ENCODE data around the gene AGO3.
"Not testable (repeated sequence)": the region's sequence is repeated elsewhere in the genome, so short reads cannot be mapped to it uniquely, and the experiment has no call there.

The AGO3 gene

DNA sequence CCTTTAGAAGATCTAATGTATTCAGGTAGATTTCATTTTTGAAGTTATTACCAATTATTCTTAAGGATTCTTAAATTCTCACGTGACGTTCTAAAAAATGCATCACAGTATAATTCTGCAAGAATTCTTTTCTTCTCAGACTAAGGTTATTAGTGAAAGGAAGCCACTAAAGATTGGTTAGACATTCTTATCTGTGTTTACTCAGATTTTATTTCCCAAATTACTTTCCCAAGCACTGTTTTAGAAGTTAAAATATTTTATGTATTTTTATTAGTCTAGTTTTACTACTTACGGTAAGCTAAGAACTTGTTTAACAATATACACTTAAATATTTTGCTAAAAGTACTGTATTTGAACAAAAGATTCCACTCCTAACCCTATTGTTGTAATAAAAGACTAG lies 28.4 kb downstream of the AGO3 start:
- Histone ChIP-seq H3K36me3 (ENCODE audit: control insufficient read depth, low read depth, low read length) (peaks cover 4% of the 10 kb centered on the region), H3K27ac (ENCODE audit: low read length) (no peak overlapping the region), H3K9me3 (ENCODE audit: control insufficient read depth, low read depth, low read length) (no peaks in the 10 kb centered on the region), H3K4me1 (ENCODE audit: control insufficient read depth, low read depth, low read length) (no peaks in the 10 kb centered on the region), H3K4me3 (ENCODE audit: low read length) (no peak overlapping the region), H3K9ac (ENCODE audit: low read length) (no peak overlapping the region), H3K27me3 (ENCODE audit: control insufficient read depth, insufficient read depth, low read length) (no peaks in the 10 kb centered on the region)

DNA sequence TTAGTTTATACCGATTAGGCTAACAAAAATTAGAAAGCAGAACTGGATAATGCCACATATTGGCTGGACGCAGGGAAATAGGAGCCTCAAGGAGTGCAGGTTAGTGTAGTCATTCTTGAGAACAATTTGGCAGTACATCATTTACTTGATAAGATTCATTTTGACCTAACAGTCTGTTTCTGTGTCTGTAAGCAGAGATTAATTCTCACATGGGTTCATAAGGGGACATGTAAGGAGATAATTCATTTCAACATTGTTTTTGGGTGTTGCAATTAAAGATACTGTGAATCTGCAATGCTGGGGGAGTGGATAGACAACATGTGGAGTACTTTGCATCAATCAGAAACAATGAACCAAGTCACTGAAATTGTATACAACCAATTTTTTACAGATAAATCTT lies 32.0 kb downstream of the AGO3 start:
- H3K9me3 ChIP-seq (ENCODE audit: control insufficient read depth, low read depth, low read length): no peaks in the 10 kb centered on the region
- H3K27ac ChIP-seq (ENCODE audit: low read length): no peak overlapping the region
- H3K27me3 ChIP-seq (ENCODE audit: control insufficient read depth, insufficient read depth, low read length): no peaks in the 10 kb centered on the region
- H3K4me1 ChIP-seq (ENCODE audit: control insufficient read depth, low read depth, low read length): no peaks in the 10 kb centered on the region
- H3K36me3 ChIP-seq (ENCODE audit: control insufficient read depth, low read depth, low read length): peaks cover 4% of the 10 kb centered on the region
- H3K4me3 ChIP-seq (ENCODE audit: low read length): no peak overlapping the region
- H3K9ac ChIP-seq (ENCODE audit: low read length): no peak overlapping the region

DNA sequence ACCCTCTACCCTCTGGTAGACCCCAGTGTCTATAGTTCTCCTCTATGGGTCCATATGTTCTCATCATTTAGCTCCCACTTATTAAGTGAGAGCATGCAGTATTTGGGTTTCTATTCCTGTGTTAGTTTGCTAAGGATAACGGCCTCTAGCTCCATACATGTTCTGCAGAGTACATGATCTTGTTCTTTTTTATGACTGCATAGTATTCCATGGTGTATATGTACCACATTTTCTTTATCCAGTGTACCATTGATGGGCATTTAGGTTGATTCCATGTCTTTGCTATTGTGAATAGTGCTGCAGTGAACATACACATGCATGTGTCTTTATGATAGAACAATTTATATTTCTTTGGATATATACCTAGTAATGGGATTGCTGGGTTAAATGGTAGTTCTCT lies 33.4 kb downstream of the AGO3 start:
- H3K27ac ChIP-seq (ENCODE audit: low read length): not testable (repeated sequence)
- H3K36me3 ChIP-seq (ENCODE audit: control insufficient read depth, low read depth, low read length): peaks cover 10% of the 10 kb centered on the region

DNA sequence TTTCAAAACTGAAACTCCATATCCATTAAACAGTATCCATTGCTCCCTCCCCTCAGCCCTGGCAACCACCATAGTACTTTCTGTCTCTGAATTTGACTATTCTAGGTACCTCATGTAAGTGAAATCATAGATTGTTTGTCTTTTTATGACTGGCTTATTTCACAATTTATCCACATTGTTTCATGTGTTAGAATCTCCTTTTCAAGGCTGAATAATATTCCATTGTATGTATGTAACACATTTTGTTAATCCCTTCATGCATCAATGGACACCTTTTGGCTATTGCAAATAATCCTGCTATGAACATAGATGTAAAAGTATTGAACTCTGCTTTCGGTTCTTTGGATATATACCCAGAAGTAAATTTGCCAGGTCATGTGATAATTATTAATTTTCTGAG lies 37.5 kb downstream of the AGO3 start:
- Histone ChIP-seq H3K9me3 (ENCODE audit: control insufficient read depth, low read depth, low read length) (no peaks in the 10 kb centered on the region), H3K9ac (ENCODE audit: low read length) (no peak overlapping the region), H3K27me3 (ENCODE audit: control insufficient read depth, insufficient read depth, low read length) (no peaks in the 10 kb centered on the region), H3K36me3 (ENCODE audit: control insufficient read depth, low read depth, low read length) (peaks cover 16% of the 10 kb centered on the region), H3K4me3 (ENCODE audit: low read length) (no peak overlapping the region), H3K27ac (ENCODE audit: low read length) (no peak overlapping the region), H3K4me1 (ENCODE audit: control insufficient read depth, low read depth, low read length) (no peaks in the 10 kb centered on the region)

More for the DNA sequence above, 33.4 kb downstream of the AGO3 start:
- H3K9ac ChIP-seq (ENCODE audit: low read length); H3K4me3 ChIP-seq (ENCODE audit: low read length); H3K4me1 ChIP-seq (ENCODE audit: control insufficient read depth, low read depth, low read length); H3K27me3 ChIP-seq (ENCODE audit: control insufficient read depth, insufficient read depth, low read length); H3K9me3 ChIP-seq (ENCODE audit: control insufficient read depth, low read depth, low read length): not testable (repeated sequence)

DNA sequence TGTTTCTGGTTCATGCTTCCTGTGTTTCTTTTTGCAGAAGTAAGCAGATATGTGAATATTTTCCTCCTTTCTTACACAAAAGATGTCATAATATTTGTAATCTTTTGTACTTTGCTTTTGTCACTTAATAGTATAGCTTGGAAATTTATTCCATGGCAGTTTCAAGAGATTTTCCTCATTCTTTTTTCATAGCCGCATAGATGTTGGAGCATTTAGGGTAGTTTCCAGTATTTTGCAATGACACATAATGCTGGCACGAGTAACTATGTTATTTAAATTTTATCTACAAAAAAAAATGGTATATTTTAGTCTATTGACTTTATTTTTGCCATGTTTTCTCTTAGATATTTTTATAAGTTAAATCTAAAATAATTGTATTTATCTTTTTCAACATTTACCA lies 40.7 kb downstream of the AGO3 start:
- H3K36me3 ChIP-seq (ENCODE audit: control insufficient read depth, low read depth, low read length): peaks cover 19% of the 10 kb centered on the region
- H3K27me3 ChIP-seq (ENCODE audit: control insufficient read depth, insufficient read depth, low read length): no peaks in the 10 kb centered on the region
- H3K4me3 ChIP-seq (ENCODE audit: low read length): no peak overlapping the region
- no peak overlapping the region for H3K27ac ChIP-seq (ENCODE audit: low read length)
- H3K9me3 ChIP-seq (ENCODE audit: control insufficient read depth, low read depth, low read length): no peaks in the 10 kb centered on the region
- no peak overlapping the region for H3K9ac ChIP-seq (ENCODE audit: low read length)
- H3K4me1 ChIP-seq (ENCODE audit: control insufficient read depth, low read depth, low read length): no peaks in the 10 kb centered on the region

DNA sequence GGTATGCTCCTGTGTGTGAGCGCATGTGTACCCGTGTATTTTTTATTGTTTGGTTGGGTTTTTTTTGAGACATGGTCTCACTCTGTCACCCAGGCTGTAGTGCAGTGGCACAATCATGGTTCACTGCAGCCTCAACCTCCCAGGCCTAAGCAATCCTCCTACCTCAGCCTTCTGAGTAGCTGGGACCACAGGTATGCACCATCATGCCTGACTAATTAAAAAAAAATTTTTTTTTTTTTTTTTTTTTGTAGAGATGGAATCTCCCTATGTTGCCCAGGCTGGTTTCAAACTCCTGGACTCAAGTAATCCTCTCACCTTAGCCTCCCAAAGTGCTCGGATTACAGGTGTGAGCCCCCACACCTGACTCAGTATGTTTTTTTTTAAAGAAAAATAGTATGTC lies 41.7 kb downstream of the AGO3 start:
- not testable (repeated sequence) for H3K9me3 ChIP-seq (ENCODE audit: control insufficient read depth, low read depth, low read length); H3K4me1 ChIP-seq (ENCODE audit: control insufficient read depth, low read depth, low read length); H3K4me3 ChIP-seq (ENCODE audit: low read length); H3K27me3 ChIP-seq (ENCODE audit: control insufficient read depth, insufficient read depth, low read length); H3K9ac ChIP-seq (ENCODE audit: low read length); H3K27ac ChIP-seq (ENCODE audit: low read length)
- H3K36me3 ChIP-seq (ENCODE audit: control insufficient read depth, low read depth, low read length): peaks cover 19% of the 10 kb centered on the region

DNA sequence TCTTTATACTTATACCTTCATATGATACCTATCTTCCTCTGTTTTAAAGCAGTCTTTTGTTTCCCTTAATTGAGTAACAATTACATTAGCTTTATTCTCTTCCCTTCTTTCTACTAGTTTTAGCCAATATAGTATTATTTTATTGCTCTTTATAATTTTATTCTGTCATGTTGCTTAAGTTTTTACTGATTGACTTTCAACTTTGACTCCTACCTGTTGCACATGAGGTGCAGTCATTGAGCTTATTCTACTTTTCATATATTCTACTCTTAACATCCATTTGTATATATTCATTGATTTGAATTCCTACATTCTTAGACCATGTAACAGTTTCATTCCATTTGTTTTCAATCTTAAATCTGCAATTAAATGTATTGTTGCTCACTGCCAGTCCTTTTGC lies 49.2 kb downstream of the AGO3 start:
- Histone ChIP-seq H3K27me3 (ENCODE audit: control insufficient read depth, insufficient read depth, low read length) (no peaks in the 10 kb centered on the region), H3K4me1 (ENCODE audit: control insufficient read depth, low read depth, low read length) (no peaks in the 10 kb centered on the region), H3K27ac (ENCODE audit: low read length) (no peak overlapping the region), H3K36me3 (ENCODE audit: control insufficient read depth, low read depth, low read length) (peaks cover 12% of the 10 kb centered on the region), H3K9me3 (ENCODE audit: control insufficient read depth, low read depth, low read length) (no peaks in the 10 kb centered on the region), H3K4me3 (ENCODE audit: low read length) (no peak overlapping the region), H3K9ac (ENCODE audit: low read length) (no peak overlapping the region)

DNA sequence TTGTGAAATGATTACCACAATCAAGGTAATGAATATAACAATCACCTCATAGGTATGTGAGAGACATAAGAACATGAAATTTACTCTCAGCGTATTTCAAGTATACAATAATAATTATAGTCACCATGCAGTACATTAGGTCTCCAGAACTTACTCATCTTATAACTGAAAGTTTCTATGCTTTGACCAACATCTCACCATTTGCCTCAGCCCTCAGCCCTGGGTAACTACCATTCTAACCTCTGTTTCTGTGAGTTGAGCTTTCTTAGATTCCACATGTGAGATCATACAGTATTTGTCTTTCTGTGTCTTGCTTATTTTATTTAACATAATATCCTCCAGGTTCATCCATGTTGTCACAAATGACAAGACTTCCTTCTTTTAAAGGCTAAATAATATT lies 57.3 kb downstream of the AGO3 start:
- Histone ChIP-seq H3K9ac (ENCODE audit: low read length) (no peak overlapping the region), H3K4me1 (ENCODE audit: control insufficient read depth, low read depth, low read length) (no peaks in the 10 kb centered on the region), H3K36me3 (ENCODE audit: control insufficient read depth, low read depth, low read length) (peaks cover 2% of the 10 kb centered on the region), H3K4me3 (ENCODE audit: low read length) (no peak overlapping the region), H3K9me3 (ENCODE audit: control insufficient read depth, low read depth, low read length) (no peaks in the 10 kb centered on the region), H3K27me3 (ENCODE audit: control insufficient read depth, insufficient read depth, low read length) (no peaks in the 10 kb centered on the region), H3K27ac (ENCODE audit: low read length) (no peak overlapping the region)

DNA sequence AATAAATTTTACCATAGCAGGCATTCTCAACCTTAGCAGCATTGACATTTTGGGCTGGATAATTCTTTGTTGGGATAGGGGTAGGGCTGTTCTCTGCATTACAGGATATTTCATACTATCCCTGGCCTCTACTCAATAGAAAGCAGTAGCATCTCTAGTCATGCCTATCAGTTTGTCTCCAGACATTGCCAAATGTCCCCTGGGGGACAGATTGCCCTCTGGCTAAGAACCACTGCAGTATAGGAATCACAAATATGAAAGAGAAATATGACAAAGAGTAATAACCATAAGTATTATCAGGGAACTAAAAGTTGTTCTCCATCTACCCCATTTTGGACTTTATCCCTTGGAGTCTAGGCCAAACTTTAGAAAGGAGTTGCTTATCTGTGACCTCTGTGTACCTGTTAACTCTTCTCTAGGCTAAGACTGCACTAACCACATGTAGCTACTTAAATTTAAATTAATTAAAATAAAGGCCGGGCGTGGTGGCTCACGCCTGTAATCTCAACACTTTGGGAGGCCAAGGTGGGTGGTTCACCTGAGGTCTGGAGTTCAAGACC lies 76.1 kb downstream of the AGO3 start:
- Histone ChIP-seq H3K4me1 (ENCODE audit: control insufficient read depth, low read depth, low read length) (no peaks in the 10 kb centered on the region), H3K27ac (ENCODE audit: low read length) (no peak overlapping the region), H3K9ac (ENCODE audit: low read length) (no peak overlapping the region), H3K27me3 (ENCODE audit: control insufficient read depth, insufficient read depth, low read length) (no peaks in the 10 kb centered on the region), H3K9me3 (ENCODE audit: control insufficient read depth, low read depth, low read length) (no peaks in the 10 kb centered on the region), H3K4me3 (ENCODE audit: low read length) (no peak overlapping the region), H3K36me3 (ENCODE audit: control insufficient read depth, low read depth, low read length) (peaks cover 6% of the 10 kb centered on the region)

DNA sequence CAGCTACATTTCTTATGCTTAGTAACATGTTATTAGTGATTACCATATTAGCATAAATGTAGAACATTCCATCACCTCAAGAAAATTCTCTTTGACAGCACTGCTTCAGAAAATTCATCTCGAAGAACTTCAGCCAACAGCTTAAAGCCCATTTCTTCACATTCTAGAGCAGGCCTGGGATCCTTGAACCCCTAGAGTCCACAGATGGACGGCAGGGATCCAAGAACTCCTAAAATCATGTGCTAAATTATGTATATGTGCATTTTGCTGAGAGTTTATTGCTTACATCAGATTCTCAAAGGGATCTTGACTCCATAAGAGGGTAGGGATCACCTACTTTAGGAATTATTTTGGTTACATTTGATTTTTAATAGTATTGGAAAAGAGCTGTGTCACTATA lies 76.8 kb downstream of the AGO3 start:
- no peak overlapping the region for H3K9ac ChIP-seq (ENCODE audit: low read length)
- H3K4me3 ChIP-seq (ENCODE audit: low read length): no peak overlapping the region
- H3K27me3 ChIP-seq (ENCODE audit: control insufficient read depth, insufficient read depth, low read length): no peaks in the 10 kb centered on the region
- H3K9me3 ChIP-seq (ENCODE audit: control insufficient read depth, low read depth, low read length): no peaks in the 10 kb centered on the region
- no peaks in the 10 kb centered on the region for H3K4me1 ChIP-seq (ENCODE audit: control insufficient read depth, low read depth, low read length)
- H3K27ac ChIP-seq (ENCODE audit: low read length): no peak overlapping the region
- H3K36me3 ChIP-seq (ENCODE audit: control insufficient read depth, low read depth, low read length): peaks cover 6% of the 10 kb centered on the region

DNA sequence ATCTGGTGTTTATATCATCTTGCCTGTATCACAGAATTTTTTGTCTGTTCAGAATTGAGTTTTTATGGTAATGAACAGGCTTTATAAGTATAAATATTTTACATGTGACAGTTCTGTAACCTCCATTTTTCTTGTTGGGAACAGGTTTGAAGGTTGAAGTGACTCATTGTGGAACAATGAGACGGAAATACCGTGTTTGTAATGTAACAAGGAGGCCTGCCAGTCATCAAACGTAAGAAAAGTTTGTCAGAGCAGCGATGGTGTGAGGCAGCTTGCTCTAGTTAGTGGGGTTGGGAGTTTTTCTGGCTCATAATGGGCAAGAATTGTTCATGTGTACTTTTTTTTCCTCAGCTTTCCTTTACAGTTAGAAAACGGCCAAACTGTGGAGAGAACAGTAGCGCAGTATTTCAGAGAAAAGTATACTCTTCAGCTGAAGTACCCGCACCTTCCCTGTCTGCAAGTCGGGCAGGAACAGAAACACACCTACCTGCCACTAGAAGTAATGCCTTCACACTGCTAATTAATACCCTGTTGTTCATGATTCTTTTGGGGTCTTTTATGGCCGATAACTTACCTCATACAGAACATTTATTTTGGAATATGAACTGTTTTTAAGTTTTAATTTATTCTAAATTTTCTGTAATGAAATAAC lies 77.8 kb downstream of the AGO3 start:
- H3K27ac ChIP-seq (ENCODE audit: low read length): no peak overlapping the region
- no peaks in the 10 kb centered on the region for H3K9me3 ChIP-seq (ENCODE audit: control insufficient read depth, low read depth, low read length)
- H3K4me1 ChIP-seq (ENCODE audit: control insufficient read depth, low read depth, low read length): no peaks in the 10 kb centered on the region
- no peaks in the 10 kb centered on the region for H3K27me3 ChIP-seq (ENCODE audit: control insufficient read depth, insufficient read depth, low read length)
- H3K36me3 ChIP-seq (ENCODE audit: control insufficient read depth, low read depth, low read length): peaks cover 11% of the 10 kb centered on the region
- H3K4me3 ChIP-seq (ENCODE audit: low read length): no peak overlapping the region
- no peak overlapping the region for H3K9ac ChIP-seq (ENCODE audit: low read length)

DNA sequence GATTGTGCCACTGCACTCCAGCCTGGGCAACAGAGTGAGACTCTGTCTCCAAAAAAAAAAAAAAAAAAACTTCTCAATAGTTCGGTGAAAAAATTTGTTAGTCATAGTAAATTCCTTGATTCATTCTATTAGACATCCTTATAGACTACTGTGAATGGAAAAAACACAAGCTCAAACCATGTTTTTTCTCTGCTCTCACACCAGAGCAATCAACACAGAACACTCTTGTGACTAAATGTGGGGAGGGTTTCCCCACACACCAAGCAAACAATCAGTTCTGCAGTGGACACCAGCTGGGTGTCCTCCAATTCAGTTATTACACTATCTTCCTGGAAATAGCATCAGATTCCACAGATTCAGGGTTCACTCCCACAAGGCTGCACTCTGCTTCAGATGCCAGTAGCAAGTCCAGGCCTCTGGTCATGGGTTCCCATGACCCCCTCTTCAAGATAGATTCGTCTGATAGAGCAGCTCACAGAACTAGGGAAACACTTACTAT lies 83.9 kb downstream of the AGO3 start:
- no peak overlapping the region for H3K27ac ChIP-seq (ENCODE audit: low read length)
- H3K36me3 ChIP-seq (ENCODE audit: control insufficient read depth, low read depth, low read length): peaks cover 20% of the 10 kb centered on the region
- no peaks in the 10 kb centered on the region for H3K27me3 ChIP-seq (ENCODE audit: control insufficient read depth, insufficient read depth, low read length)
- no peak overlapping the region for H3K9ac ChIP-seq (ENCODE audit: low read length)
- H3K9me3 ChIP-seq (ENCODE audit: control insufficient read depth, low read depth, low read length): no peaks in the 10 kb centered on the region
- H3K4me3 ChIP-seq (ENCODE audit: low read length): no peak overlapping the region
- H3K4me1 ChIP-seq (ENCODE audit: control insufficient read depth, low read depth, low read length): no peaks in the 10 kb centered on the region
